Choroid plexus epithelial cell (primary cell): ENCODE data around the gene STK10.
A peak's percentile ranks its signal among the peaks of the same experiment; 100 is the strongest.
"Not testable (repeated sequence)": the region's sequence is repeated elsewhere in the genome, so short reads cannot be mapped to it uniquely, and the experiment has no call there.

Experiments used
- DNase-seq: peaks from one replicate; pipeline ENCODE4 v3.0.0-alpha.2; 2010; ENCODE audit warnings: low read depth
- H3K4me3 ChIP-seq: 2 replicates; pipeline ENCODE4 v1.5.1; 2011; ENCODE audit warnings: low read depth, mild to moderate bottlenecking, control low read depth, low read length, moderate library complexity
- CTCF ChIP-seq: conservative IDR thresholded peaks from 2 replicates; pipeline ENCODE4 v1.5.1; 2011; ENCODE audit warnings: low read depth, mild to moderate bottlenecking, control low read depth, inconsistent platforms, low read length, moderate library complexity

The STK10 gene

GRCh38 chr5:172035049-172035448, 153.0 kb downstream of the STK10 start:
- DNase-seq: no peak

GRCh38 chr5:172031894-172032461, 156.0 kb downstream of the STK10 start:
- no peak for DNase-seq
- TF ChIP-seq CTCF: no peak
- H3K4me3 ChIP-seq: no peak overlapping the region

More at GRCh38 chr5:172035049-172035448, 153.0 kb downstream of the STK10 start:
- H3K4me3 ChIP-seq: no peak overlapping the region
- no peak for TF ChIP-seq CTCF

GRCh38 chr5:172029876-172030275, 158.1 kb downstream of the STK10 start:
- no peak for TF ChIP-seq CTCF
- no peak for DNase-seq
- no peak overlapping the region for H3K4me3 ChIP-seq

GRCh38 chr5:172028167-172028566, 159.9 kb downstream of the STK10 start:
- H3K4me3 ChIP-seq: no peak overlapping the region
- peak; percentile 49 for DNase-seq
- TF ChIP-seq CTCF: no peak

GRCh38 chr5:172020110-172020786, 167.8 kb downstream of the STK10 start:
- peak; percentile 55 for DNase-seq
- TF ChIP-seq CTCF: peak; percentile 24
- H3K4me3 ChIP-seq: not testable (repeated sequence)

GRCh38 chr5:172015346-172015745, 172.7 kb downstream of the STK10 start:
- no peak overlapping the region for H3K4me3 ChIP-seq
- TF ChIP-seq CTCF: no peak
- DNase-seq: no peak

- peak; percentile 68 for DNase-seq
- peak; percentile 54 for TF ChIP-seq CTCF
- H3K4me3 ChIP-seq: no peak overlapping the region
Observed at GRCh38 chr5:172010278-172010677, 177.7 kb downstream of the STK10 start.
